OCI-LY1 (cell line): ENCODE results near the gene KLRD1.

Experiments used
- CTCF ChIP-seq: fragments of 200-600 bp; sonication (generic), shearing (Covaris generic); IDR thresholded peaks from 2 replicates; pipeline ENCODE4 v1.5.1; 2017; ENCODE audit warnings: mild to moderate bottlenecking, antibody characterized with exemption, low read length, moderate library complexity, mixed read lengths
- EZH2 ChIP-seq: fragments of 200-600 bp; sonication (generic), shearing (Covaris generic); IDR thresholded peaks from 2 replicates; pipeline ENCODE4 v1.8.0; 2017; ENCODE audit warnings: borderline replicate concordance, mixed run types, mild to moderate bottlenecking, antibody characterized with exemption, low read length, moderate library complexity, mixed read lengths

GRCh38 chr12:10354502-10354901 is 46.8 kb downstream of the KLRD1 start:
- TF ChIP-seq CTCF: no peak
- TF ChIP-seq EZH2: no peak
